Measurements from ENCODE around the gene GAMT. TPM values are rescaled to one million over a fixed set of nuclear protein-coding genes. Genes with fewer than 3 reads are reported as not detected.

Gene GAMT
- total RNA-seq, 2 experiments from 2014 or later = 11.0 to 13.0 TPM

DNA sequence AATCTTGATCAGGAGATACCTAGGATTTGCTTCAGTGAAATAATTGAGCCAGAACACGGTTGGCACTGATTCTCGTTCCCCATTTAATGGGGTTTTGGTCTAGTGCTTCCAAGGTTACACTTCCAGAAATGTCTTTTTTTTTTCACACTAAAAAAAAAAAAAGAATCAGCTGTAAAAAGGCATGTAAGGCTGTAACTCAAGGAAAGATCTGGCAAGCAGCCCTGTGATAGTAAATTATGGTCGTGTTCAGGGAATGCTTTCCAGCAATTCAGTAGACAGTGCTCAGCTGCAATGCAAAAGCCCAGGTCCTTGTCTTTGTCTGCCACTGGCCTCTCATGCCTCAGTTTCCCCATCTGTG lies 44.9 kb downstream of the GAMT start:
- H3K27me3 ChIP-seq (ENCODE audit: control insufficient read depth in 1 of 2, insufficient read depth in 2 of 2, low read length in 2 of 2) = no peaks in the 10 kb centered on the region
- Mint-ChIP-seq H3K4me1 (ENCODE audit: low read depth) (peaks cover 17% of the 10 kb centered on the region), H3K27ac (peak overlapping the region; percentile 29), H3K36me3 (ENCODE audit: low read depth) (peaks cover 28% of the 10 kb centered on the region), H3K4me3 (peak overlapping the region; percentile 83), H3K9me3 (no peaks in the 10 kb centered on the region), H3K27me3 (no peaks in the 10 kb centered on the region)
- intact Hi-C loops (cut with DNase I, micrococcal nuclease) = no loop called here
- ChIA-PET POLR2A (interaction anchor here (0.6 kb wide), 1 partner anchor 1017 kb away, joined by 4 read pairs; no protein-coding TSS in a partner anchor), CTCF (no interaction called here)
- TF ChIP-seq, protein P1, sequence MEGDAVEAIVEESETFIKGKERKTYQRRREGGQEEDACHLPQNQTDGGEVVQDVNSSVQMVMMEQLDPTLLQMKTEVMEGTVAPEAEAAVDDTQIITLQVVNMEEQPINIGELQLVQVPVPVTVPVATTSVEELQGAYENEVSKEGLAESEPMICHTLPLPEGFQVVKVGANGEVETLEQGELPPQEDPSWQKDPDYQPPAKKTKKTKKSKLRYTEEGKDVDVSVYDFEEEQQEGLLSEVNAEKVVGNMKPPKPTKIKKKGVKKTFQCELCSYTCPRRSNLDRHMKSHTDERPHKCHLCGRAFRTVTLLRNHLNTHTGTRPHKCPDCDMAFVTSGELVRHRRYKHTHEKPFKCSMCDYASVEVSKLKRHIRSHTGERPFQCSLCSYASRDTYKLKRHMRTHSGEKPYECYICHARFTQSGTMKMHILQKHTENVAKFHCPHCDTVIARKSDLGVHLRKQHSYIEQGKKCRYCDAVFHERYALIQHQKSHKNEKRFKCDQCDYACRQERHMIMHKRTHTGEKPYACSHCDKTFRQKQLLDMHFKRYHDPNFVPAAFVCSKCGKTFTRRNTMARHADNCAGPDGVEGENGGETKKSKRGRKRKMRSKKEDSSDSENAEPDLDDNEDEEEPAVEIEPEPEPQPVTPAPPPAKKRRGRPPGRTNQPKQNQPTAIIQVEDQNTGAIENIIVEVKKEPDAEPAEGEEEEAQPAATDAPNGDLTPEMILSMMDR (IDR thresholded peaks at IDR 0.05) = no peak
- no peaks in the 10 kb centered on the region for H3K9me3 ChIP-seq (ENCODE audit: control insufficient read depth in 1 of 2, insufficient read depth in 1 of 2, low read length in 2 of 2)
- peaks cover 20% of the 10 kb centered on the region for H3K4me1 ChIP-seq (ENCODE audit: insufficient read depth, low read length)
- H3K4me3 ChIP-seq (ENCODE audit: low read length) = no peak overlapping the region
- DNase-seq (no peak), ATAC-seq (ENCODE audit: poor library complexity) (no peak)
- H3K36me3 ChIP-seq (ENCODE audit: insufficient read depth, low read length) = peaks cover 26% of the 10 kb centered on the region
- no peak overlapping the region for H3K27ac ChIP-seq (ENCODE audit: low read depth in 1 of 2, low read length in 2 of 2)

DNA sequence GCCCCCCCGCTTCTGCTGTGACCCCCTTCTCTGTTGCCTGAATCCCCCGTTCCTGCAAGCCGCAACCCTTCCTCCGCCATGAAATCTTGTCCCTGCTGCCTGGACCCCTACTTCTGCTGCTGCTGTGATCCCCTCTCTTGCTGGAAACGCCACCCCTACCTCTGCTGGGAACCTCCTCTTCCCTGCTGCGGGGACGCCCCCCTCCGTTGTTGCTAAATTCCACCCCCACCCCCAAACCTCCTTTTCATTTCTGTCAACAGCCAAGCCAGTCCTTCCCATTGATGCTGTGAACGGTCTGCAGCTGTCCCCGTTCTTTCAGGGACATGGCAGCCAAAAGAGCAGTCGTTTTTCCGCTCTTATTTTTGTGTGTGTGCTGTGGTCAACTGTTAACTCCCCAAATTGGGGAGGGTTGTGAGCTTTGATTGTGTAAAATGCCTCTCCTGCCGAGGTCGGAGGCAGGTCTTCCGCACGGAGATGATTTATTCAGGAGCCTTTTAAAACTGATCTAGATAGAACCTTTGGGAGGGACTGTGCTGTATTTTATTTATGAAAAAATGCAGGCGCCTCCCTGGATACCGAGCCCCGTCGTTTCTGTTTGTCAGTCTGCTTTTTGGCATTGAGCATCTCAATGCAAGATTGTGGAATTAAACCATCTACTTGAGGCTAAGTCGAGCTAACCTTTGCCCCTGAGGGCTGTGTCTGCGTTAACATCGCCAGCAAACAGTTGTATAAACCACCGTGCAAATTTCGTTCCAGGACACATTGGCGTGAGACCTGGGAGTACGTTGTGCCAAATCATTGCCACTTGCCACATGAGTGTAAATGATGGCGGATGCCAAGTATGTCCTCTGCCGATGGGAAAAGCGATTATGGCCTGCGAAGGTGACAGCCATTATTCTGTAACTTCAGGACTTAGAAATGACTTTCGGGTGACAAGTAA lies 45.5 kb downstream of the GAMT start:
- Mint-ChIP-seq H3K9me3 (no peaks in the 10 kb centered on the region), H3K4me3 (peak overlapping the region; percentile 83), H3K27ac (peak overlapping the region; percentile 29), H3K27me3 (no peaks in the 10 kb centered on the region), H3K36me3 (ENCODE audit: low read depth) (peaks cover 28% of the 10 kb centered on the region), H3K4me1 (ENCODE audit: low read depth) (peaks cover 17% of the 10 kb centered on the region)
- Histone ChIP-seq H3K4me1 (ENCODE audit: insufficient read depth, low read length) (peaks cover 20% of the 10 kb centered on the region), H3K9me3 (ENCODE audit: control insufficient read depth in 1 of 2, insufficient read depth in 1 of 2, low read length in 2 of 2) (no peaks in the 10 kb centered on the region), H3K4me3 (ENCODE audit: low read length) (peak overlapping the region; percentile 75), H3K36me3 (ENCODE audit: insufficient read depth, low read length) (peaks cover 26% of the 10 kb centered on the region), H3K27ac (ENCODE audit: low read depth in 1 of 2, low read length in 2 of 2) (no peak overlapping the region), H3K27me3 (ENCODE audit: control insufficient read depth in 1 of 2, insufficient read depth in 2 of 2, low read length in 2 of 2) (no peaks in the 10 kb centered on the region)
- TF ChIP-seq, protein P1 (IDR thresholded peaks at IDR 0.05) = no peak
- no peak for ATAC-seq (ENCODE audit: poor library complexity)
- DNase-seq = peak in 2 of 14 experiments; percentile 28
- intact Hi-C loops (cut with DNase I, micrococcal nuclease) = no loop called here
- POLR2A ChIA-PET = no interaction called here
- CTCF ChIA-PET = interaction anchor here (0.6 kb wide), 2 partner anchors 76 to 419 kb away, joined by 3 read pairs; no protein-coding TSS in a partner anchor

DNA sequence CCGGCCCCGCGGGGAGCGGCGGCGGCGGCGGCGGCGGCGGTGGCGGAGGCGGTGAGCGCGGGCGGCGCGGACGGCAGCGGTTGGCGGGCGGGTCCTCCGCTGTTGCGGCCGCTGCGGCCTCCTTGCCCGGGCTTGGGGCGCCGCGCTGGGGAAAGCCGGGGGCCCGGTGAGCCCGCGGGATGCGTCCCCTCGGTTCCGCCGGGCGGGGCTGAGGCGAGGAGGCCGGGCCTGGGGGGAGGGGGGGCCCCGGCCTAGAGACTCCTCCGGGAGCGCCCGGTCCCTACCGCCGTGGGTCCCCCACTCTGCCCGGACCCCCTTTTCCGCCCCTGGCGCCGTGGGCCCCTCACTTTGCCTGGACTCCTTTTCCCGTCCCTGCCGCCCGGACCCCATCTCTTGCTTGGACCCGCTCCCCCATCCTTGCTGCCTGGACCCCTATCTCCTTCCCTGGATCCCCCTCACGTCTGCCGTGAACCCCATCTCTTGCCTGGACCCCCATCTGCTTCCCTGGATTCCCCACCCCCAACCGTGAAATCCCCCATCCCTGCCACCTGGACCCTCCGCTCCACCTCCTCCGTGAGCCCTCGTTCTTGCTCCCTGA lies 46.3 kb downstream of the GAMT start:
- H3K36me3 Mint-ChIP-seq (ENCODE audit: low read depth) = peaks cover 28% of the 10 kb centered on the region
- intact Hi-C loops (cut with DNase I, micrococcal nuclease) = loop anchor here in 1 of 2 experiments (1.0 to 5.0 kb wide), 2 partner anchors 28 to 78 kb away; partner anchors contain the start of genes FAM174C and NDUFS7
- peak overlapping the region; percentile 75 for H3K4me3 ChIP-seq (ENCODE audit: low read length)
- peak overlapping the region; percentile 29 for H3K27ac Mint-ChIP-seq
- H3K27me3 Mint-ChIP-seq = no peaks in the 10 kb centered on the region
- TF ChIP-seq, protein P1 (IDR thresholded peaks at IDR 0.05) = no peak
- H3K27me3 ChIP-seq (ENCODE audit: control insufficient read depth in 1 of 2, insufficient read depth in 2 of 2, low read length in 2 of 2) = no peaks in the 10 kb centered on the region
- H3K27ac ChIP-seq (ENCODE audit: low read depth in 1 of 2, low read length in 2 of 2) = no peak overlapping the region
- no peaks in the 10 kb centered on the region for H3K9me3 Mint-ChIP-seq
- no peaks in the 10 kb centered on the region for H3K9me3 ChIP-seq (ENCODE audit: control insufficient read depth in 1 of 2, insufficient read depth in 1 of 2, low read length in 2 of 2)
- DNase-seq = peak in 1 of 14 experiments; percentile 13
- CTCF ChIA-PET = interaction anchor here (0.8 to 1.4 kb wide), 4 partner anchors 9 to 111 kb away, joined by 3 to 5 read pairs (median 4); no protein-coding TSS in a partner anchor
- H3K36me3 ChIP-seq (ENCODE audit: insufficient read depth, low read length) = peaks cover 21% of the 10 kb centered on the region
- ATAC-seq (ENCODE audit: poor library complexity) = peak; percentile 57
- POLR2A ChIA-PET = interaction anchor here (0.6 to 1.4 kb wide), 4 partner anchors 28 to 571 kb away, joined by 6 to 20 read pairs (median 8); partner anchors contain the start of genes CIRBP, FAM174C and NDUFS7
- peaks cover 17% of the 10 kb centered on the region for H3K4me1 Mint-ChIP-seq (ENCODE audit: low read depth)
- H3K4me3 Mint-ChIP-seq = peak overlapping the region; percentile 83
- H3K4me1 ChIP-seq (ENCODE audit: insufficient read depth, low read length) = peaks cover 20% of the 10 kb centered on the region

All from CD4-positive, alpha-beta T cell (primary cell).